ENCODE measurements around the gene DHCR24.
A peak's percentile ranks its signal among the peaks of the same experiment; 100 is the strongest.

DHCR24 gene

GRCh38 chr1:54814126-54814498, 72.9 kb downstream of the DHCR24 start:
- FAIRE-seq (no peak), DNase-seq (ENCODE audit: insufficient read length, low spot score) (no peak)
- no peak for TF ChIP-seq CTCF (IDR thresholded peaks at IDR 0.05; ENCODE audit: insufficient read depth, missing control alignments)

- no peak for DNase-seq (ENCODE audit: insufficient read length, low spot score)
- no peak for FAIRE-seq
- no peak for TF ChIP-seq CTCF (IDR thresholded peaks at IDR 0.05; ENCODE audit: insufficient read depth, missing control alignments)
Observed at GRCh38 chr1:54813485-54814125, 73.4 kb downstream of the DHCR24 start.

DNA sequence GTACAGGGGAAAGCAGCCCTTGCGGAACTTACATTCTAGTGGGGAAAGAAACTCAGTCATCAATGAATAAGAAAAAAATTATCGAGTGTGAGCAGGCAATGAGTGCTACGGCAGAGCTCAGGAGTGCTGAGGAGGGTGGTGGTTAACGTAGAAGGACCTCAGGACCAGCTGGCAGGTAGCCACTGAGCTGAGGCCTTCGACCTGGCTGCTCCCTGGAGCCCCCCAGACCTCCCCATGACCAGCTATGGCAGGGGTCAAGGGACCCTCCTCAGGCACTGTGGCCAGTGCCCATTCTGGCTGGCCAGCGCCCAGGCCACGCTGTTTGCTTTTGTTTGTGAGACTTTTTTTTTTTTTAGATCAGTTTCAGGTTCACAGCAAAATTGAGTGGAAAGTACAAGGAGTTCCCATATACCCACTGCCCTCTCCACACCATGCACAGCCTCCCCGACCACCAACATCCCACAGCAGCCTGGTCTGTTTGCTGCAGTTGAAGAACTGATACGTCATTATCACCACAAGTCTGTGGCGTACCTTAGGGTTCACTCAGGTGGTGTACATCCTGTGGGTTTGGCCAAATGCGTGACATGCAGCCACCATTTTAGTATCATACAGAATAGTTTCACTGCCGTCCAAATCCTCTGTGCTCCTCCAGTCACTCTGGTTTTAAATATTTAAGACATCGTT, 74.1 kb downstream of the DHCR24 start:
- DNase-seq (ENCODE audit: insufficient read length, low spot score) (no peak), FAIRE-seq (no peak)
- TF ChIP-seq CTCF (IDR thresholded peaks at IDR 0.05; ENCODE audit: insufficient read depth, missing control alignments) = no peak

DNA sequence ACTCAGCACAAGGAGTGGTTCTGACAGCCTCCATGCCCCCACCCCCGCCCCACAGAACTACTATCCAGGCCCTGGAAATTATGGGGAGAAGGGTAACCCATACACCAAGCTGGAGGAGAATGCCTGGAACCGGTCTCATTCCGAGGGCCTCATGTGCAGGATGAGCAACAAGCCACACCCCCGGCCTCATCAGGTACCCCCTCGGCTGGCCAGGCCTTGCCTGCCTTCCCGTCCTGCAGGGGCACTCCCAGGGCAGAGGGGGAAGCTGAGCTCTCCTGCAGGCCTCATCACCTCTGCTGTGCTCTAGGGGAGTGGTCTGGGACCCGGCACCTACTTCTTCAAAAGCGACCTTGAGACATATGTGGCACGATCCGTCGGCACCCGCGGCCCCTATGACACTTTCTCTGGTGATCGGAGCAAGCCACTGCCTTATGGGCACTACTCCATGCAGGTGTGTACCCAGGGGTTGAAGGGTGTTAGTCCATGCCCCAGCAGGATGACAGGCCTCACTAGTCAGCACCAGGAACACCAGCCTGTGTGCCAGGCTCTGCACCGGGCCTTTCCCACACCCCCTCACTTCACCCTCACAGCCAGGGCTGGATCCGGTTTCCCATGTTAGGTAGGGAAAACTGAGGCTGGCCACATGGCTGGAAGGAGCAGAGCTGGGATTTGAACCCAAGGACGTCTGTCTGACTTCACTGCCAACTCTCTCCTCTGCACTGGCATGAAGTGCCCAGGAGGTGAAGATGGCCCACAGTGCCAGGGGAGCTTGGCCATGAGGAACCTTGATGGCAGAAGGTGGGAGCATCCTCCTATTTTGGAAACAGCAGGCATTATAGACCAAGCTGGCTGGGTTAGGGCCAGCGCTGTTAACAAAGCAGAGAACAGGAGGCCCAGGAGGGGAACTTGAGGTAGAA, 75.0 kb downstream of the DHCR24 start:
- no peak for FAIRE-seq
- no peak for TF ChIP-seq CTCF (IDR thresholded peaks at IDR 0.05; ENCODE audit: insufficient read depth, missing control alignments)
- DNase-seq (ENCODE audit: insufficient read length, low spot score) = no peak

DNA sequence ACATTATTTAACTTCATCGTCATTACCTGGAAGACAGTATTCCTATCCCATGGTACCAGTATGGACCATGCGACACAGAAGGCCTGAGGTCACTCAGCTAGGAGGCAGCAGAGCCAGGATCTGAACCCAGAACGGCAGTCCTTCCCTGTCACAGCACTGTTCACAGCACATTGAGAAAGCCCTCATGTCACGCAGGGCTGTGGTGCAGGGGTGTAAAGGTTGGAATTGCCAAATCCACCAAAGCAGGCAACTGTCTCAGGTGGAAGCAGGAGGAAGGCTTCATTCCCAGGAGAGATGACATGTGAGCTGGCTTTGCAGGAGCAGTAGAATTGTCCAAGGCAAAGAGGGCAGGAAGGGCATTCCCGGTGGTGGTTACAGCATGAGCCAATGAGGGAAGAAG, 75.9 kb downstream of the DHCR24 start:
- no peak for TF ChIP-seq CTCF (IDR thresholded peaks at IDR 0.05; ENCODE audit: insufficient read depth, missing control alignments)
- no peak for FAIRE-seq
- no peak for DNase-seq (ENCODE audit: insufficient read length, low spot score)

GRCh38 chr1:54810153-54810942, 76.6 kb downstream of the DHCR24 start:
- peak; percentile 89 for TF ChIP-seq CTCF (IDR thresholded peaks at IDR 0.05; ENCODE audit: insufficient read depth, missing control alignments)
- DNase-seq (ENCODE audit: insufficient read length, low spot score) (peak; percentile 91), FAIRE-seq (no peak)

All from D721Med (cell line).